GM21786 (cell line): ENCODE measurements around the gene LST1.

Source experiments
- ATAC-seq: cut with Tn5 transposase; IDR thresholded peaks from one replicate; pipeline ENCODE4 v1.9.1; 2021; ENCODE audit not compliant: unreplicated experiment

Gene LST1

DNA sequence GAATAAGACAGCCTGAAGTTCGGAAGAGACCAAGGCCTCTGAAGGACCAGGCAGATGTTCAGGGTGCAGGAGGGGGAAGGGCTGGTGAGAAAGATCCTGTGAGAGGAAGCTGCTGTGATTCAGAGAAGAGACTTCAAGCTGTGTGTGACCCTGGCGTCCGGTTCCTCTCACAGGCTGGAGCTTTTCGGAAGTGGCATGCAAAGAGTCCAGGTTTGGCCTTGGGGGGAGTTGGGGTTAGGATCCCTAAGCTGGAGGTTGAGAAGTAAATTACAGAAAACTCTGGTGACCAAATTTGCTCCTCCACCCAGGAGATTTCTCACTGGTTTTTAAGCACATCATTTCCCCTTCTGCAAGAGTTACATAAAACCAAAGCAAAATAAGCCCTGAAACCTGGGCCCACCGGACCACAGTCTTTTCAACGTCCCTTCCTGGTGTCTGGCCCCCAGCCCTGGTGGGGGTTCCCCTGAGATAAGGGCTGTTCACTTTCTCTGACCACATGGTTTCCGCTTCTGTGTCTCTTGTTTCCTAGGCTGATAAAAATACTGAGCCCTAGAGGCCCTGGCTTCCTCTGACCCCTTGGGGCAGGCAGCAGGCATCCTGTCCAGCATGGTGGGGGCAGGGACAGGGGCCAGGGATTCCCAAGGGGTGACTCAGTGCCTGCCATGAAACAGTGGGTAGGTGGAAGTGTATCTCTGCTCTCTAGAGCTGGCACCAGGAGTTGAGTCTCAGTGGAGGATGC lies 25.9 kb upstream of the LST1 start:
- peak; percentile 67 for ATAC-seq

DNA sequence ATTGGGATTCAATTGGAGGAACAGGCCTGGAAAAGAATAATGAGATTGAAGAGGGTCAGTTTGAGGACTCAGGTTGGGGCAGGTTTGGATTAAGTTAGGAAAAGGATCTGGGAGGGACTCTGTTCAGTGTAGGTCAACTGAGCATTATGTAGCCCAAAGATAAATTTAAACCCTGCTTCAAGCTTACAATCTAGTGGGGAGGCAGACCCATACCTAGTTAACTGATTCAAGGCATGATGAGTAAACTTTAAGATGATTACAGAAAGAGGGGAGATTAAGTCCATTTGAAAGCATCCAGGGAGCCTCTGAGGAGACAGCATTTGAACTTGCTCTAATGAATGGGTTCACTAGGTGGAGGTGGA lies 25.4 kb upstream of the LST1 start:
- ATAC-seq: no peak

DNA sequence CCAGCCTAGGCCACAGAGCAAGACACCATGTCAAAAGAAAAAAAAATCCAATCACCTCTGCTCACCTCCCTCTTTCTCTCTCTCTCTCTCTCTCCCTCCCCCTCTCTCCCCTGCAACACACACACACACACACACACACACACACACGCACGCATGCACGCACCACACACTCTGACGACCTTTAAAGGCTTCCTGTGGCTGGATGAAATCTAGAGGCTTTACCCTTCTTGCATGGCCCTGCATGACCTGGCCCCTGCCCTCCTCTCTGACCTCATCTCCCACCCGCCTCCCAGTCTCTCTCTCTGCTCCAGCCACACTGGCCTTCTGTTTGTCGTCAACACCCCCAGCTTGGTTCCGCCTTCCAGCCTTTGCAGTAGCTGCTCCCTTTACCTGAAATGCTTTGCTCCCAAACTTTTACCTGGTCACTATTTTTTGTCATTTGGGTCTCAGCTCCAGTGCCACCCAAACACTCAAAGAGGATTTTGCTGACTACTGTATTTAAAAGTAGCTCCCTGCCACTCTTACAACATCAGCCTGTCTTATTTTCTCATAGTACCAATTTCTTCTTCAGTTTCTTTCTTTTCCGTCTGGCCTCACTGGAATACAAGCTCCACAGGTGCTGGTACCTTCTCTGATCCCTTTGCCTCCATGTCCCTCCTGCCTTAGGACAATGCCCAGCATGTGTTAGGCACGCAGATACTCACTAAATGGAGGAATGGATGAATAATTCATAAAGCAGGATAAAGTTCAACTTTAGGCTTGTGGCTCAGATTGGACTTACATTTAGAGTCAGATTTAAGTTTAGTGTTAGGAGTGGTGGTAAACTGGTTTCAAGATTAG lies 18.3 kb upstream of the LST1 start:
- ATAC-seq: no peak

DNA sequence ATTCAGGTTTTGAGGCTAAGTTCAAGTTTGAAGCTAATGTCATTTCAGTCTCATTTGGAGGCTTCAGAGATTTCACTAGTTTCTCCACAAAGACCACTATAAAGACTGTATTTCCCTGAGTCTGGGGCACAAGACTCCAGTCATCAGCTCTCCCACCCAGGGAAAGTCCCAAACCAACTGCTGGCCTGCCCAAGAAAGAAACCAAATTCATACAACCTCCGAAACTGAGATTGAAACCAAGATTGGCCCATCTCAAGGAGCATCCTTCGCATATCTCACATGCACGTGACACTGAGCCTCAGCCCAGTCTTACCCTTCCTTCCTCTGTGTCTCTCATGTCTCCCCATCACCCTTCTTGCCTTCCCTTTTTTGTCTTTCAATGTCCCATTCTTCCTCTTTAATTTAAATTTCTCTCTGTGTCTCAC lies 17.5 kb upstream of the LST1 start:
- peak; percentile 54 for ATAC-seq

DNA sequence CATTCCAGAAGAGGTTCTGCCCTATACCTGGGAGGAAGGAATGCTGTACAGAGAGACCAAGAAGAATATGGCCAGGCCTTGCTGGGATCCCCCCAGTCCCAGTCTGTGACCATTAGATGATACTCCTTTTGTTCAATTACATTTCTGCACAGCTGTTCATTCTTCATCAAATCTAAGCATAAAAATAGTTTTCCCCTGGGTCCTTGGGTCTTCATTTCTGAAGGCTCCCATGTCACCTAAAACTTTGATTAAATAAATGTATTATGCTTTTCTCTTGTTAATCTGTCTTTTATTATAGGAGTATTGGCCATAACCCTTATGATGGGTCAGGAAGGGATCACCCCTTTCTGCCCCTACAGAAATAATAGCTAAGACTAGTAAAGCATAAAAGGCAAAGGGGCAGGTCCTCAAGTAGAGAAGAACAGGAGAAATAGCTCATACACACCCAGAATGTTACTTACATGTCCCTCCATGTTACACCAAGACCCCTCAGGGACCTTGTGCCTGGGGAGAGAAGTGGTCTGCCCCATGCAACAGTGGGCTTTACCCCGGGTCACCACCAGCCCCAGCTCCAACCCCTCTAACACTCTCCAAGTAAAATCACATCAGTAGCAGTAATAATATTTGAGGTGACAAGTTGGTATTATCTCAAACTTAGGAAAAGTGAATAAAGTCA lies 16.1 kb upstream of the LST1 start:
- ATAC-seq: no peak

DNA sequence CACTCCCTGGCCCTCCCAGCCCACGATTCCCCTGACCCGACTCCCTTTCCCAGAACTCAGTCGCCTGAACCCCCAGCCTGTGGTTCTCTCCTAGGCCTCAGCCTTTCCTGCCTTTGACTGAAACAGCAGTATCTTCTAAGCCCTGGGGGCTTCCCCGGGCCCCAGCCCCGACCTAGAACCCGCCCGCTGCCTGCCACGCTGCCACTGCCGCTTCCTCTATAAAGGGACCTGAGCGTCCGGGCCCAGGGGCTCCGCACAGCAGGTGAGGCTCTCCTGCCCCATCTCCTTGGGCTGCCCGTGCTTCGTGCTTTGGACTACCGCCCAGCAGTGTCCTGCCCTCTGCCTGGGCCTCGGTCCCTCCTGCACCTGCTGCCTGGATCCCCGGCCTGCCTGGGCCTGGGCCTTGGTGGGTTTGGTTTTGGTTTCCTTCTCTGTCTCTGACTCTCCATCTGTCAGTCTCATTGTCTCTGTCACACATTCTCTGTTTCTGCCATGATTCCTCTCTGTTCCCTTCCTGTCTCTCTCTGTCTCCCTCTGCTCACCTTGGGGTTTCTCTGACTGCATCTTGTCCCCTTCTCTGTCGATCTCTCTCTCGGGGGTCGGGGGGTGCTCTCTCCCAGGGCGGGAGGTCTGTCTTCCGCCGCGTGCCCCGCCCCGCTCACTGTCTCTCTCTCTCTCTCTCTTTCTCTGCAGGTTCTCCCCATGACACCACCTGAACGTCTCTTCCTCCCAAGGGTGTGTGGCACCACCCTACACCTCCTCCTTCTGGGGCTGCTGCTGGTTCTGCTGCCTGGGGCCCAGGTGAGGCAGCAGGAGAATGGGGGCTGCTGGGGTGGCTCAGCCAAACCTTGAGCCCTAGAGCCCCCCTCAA lies 13.8 kb upstream of the LST1 start, which contains the start of gene LTA:
Gene LTA, plus strand, starts transcription at position 249 of the 871 bp plus-strand sequence. Its CDS starts 454 bp downstream, at position 703.
- ATAC-seq: no peak

DNA sequence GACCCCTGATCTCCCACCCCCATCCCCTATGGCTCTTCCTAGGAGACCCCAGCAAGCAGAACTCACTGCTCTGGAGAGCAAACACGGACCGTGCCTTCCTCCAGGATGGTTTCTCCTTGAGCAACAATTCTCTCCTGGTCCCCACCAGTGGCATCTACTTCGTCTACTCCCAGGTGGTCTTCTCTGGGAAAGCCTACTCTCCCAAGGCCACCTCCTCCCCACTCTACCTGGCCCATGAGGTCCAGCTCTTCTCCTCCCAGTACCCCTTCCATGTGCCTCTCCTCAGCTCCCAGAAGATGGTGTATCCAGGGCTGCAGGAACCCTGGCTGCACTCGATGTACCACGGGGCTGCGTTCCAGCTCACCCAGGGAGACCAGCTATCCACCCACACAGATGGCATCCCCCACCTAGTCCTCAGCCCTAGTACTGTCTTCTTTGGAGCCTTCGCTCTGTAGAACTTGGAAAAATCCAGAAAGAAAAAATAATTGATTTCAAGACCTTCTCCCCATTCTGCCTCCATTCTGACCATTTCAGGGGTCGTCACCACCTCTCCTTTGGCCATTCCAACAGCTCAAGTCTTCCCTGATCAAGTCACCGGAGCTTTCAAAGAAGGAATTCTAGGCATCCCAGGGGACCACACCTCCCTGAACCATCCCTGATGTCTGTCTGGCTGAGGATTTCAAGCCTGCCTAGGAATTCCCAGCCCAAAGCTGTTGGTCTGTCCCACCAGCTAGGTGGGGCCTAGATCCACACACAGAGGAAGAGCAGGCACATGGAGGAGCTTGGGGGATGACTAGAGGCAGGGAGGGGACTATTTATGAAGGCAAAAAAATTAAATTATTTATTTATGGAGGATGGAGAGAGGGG lies 12.6 kb upstream of the LST1 start:
- no peak for ATAC-seq

DNA sequence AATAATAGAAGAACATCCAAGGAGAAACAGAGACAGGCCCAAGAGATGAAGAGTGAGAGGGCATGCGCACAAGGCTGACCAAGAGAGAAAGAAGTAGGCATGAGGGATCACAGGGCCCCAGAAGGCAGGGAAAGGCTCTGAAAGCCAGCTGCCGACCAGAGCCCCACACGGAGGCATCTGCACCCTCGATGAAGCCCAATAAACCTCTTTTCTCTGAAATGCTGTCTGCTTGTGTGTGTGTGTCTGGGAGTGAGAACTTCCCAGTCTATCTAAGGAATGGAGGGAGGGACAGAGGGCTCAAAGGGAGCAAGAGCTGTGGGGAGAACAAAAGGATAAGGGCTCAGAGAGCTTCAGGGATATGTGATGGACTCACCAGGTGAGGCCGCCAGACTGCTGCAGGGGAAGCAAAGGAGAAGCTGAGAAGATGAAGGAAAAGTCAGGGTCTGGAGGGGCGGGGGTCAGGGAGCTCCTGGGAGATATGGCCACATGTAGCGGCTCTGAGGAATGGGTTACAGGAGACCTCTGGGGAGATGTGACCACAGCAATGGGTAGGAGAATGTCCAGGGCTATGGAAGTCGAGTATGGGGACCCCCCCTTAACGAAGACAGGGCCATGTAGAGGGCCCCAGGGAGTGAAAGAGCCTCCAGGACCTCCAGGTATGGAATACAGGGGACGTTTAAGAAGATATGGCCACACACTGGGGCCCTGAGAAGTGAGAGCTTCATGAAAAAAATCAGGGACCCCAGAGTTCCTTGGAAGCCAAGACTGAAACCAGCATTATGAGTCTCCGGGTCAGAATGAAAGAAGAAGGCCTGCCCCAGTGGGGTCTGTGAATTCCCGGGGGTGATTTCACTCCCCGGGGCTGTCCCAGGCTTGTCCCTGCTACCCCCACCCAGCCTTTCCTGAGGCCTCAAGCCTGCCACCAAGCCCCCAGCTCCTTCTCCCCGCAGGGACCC lies 11.7 kb upstream of the LST1 start:
- ATAC-seq: no peak

DNA sequence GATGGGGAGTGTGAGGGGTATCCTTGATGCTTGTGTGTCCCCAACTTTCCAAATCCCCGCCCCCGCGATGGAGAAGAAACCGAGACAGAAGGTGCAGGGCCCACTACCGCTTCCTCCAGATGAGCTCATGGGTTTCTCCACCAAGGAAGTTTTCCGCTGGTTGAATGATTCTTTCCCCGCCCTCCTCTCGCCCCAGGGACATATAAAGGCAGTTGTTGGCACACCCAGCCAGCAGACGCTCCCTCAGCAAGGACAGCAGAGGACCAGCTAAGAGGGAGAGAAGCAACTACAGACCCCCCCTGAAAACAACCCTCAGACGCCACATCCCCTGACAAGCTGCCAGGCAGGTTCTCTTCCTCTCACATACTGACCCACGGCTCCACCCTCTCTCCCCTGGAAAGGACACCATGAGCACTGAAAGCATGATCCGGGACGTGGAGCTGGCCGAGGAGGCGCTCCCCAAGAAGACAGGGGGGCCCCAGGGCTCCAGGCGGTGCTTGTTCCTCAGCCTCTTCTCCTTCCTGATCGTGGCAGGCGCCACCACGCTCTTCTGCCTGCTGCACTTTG lies 10.7 kb upstream of the LST1 start, which contains the start of gene TNF:
Gene TNF, plus strand, starts transcription at position 231 of the 567 bp plus-strand sequence. Its CDS starts 177 bp downstream, at position 408.
- ATAC-seq: no peak

DNA sequence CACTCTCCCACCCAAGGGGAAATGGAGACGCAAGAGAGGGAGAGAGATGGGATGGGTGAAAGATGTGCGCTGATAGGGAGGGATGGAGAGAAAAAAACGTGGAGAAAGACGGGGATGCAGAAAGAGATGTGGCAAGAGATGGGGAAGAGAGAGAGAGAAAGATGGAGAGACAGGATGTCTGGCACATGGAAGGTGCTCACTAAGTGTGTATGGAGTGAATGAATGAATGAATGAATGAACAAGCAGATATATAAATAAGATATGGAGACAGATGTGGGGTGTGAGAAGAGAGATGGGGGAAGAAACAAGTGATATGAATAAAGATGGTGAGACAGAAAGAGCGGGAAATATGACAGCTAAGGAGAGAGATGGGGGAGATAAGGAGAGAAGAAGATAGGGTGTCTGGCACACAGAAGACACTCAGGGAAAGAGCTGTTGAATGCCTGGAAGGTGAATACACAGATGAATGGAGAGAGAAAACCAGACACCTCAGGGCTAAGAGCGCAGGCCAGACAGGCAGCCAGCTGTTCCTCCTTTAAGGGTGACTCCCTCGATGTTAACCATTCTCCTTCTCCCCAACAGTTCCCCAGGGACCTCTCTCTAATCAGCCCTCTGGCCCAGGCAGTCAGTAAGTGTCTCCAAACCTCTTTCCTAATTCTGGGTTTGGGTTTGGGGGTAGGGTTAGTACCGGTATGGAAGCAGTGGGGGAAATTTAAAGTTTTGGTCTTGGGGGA lies 10.0 kb upstream of the LST1 start:
- ATAC-seq: no peak

DNA sequence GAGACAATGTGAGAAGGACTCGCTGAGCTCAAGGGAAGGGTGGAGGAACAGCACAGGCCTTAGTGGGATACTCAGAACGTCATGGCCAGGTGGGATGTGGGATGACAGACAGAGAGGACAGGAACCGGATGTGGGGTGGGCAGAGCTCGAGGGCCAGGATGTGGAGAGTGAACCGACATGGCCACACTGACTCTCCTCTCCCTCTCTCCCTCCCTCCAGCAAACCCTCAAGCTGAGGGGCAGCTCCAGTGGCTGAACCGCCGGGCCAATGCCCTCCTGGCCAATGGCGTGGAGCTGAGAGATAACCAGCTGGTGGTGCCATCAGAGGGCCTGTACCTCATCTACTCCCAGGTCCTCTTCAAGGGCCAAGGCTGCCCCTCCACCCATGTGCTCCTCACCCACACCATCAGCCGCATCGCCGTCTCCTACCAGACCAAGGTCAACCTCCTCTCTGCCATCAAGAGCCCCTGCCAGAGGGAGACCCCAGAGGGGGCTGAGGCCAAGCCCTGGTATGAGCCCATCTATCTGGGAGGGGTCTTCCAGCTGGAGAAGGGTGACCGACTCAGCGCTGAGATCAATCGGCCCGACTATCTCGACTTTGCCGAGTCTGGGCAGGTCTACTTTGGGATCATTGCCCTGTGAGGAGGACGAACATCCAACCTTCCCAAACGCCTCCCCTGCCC lies 9.0 kb upstream of the LST1 start:
- ATAC-seq: no peak

DNA sequence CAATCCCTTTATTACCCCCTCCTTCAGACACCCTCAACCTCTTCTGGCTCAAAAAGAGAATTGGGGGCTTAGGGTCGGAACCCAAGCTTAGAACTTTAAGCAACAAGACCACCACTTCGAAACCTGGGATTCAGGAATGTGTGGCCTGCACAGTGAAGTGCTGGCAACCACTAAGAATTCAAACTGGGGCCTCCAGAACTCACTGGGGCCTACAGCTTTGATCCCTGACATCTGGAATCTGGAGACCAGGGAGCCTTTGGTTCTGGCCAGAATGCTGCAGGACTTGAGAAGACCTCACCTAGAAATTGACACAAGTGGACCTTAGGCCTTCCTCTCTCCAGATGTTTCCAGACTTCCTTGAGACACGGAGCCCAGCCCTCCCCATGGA lies 8.5 kb upstream of the LST1 start:
- no peak for ATAC-seq

DNA sequence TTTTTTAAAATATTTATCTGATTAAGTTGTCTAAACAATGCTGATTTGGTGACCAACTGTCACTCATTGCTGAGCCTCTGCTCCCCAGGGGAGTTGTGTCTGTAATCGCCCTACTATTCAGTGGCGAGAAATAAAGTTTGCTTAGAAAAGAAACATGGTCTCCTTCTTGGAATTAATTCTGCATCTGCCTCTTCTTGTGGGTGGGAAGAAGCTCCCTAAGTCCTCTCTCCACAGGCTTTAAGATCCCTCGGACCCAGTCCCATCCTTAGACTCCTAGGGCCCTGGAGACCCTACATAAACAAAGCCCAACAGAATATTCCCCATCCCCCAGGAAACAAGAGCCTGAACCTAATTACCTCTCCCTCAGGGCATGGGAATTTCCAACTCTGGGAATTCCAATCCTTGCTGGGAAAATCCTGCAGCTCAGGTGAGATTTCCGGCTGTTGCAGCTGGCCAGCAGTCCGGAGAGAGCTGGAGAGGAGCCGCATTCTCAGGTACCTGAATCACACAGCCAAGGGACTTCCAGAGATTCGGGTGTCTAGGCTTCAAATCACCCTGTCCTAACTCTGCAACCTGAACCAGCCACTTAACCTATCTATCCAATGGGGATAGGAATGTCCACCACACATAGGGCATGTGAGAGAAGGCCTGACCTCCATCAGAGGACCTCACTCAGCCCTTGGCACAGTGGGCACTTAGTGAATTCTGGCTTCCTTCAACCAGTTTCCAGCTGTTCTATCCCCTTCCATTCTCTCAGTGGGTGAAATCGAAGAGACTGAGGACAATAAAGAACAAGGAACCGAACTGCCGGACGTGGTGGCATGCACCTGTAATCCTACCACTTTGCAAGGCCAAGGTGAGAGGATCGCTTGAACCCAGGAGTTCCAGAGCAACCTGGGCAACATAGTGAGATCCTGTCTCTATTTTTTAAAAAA lies 7.6 kb upstream of the LST1 start:
- ATAC-seq: no peak

DNA sequence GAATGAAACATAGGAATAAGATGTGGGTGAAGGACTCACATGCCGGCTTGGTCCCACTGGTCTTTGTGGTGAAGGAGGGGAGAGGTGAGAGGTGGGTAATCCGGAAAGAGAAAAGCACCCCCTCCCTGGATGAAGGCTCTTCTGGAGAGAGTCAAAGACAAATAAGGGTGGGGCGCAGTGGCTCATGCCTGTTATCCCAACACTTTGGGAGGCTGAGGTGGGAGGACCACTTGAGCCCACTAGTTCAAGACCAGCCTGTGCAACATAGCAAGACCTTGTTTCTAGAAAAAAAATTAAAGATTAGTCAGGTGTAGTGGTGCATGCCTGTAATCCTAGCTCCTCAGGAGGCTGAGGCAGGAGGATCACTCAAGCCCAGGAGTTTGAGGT lies 7.0 kb upstream of the LST1 start:
- no peak for ATAC-seq

DNA sequence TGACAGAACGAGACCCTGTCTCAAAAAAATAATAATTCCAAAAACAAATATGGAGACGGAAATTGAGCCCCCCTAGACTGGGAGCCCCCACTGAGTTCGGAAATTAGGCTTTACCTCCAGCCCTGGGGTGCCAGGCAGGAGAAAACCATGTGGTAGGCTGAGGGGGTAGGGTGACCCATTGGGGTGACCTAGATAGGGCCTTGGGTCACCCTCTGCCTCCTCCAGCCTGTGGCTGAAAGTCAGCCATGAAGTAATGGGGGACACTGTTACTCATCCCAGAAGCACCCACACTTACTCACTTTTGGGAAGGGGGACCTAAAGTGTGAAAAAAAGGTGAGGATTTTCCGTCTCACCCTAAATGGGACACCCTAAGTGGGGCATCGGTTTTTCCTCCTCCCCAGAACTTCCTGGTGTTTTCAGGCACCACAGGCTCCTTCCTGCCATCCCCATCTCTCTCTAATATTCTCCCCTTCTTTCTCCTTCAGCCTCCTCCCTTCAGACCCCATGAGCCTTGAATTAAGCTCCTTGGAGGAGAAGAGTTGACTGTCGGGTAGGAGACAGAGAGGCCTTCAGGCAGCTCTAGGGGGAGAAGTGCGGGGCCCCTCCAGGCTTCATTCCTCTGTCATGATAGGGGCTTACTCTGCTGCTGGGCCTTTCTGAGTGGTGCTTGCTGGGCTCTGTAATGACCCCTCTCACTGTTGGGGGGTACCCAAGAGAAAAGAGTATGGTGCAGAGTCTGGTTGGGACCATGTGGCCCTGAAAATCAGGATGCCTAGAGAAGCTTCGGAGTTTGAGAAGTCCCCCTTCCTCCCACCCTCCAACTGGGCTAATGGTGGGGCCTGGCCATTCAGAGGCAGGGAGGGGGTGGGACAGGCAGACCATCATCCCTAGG lies 6.3 kb upstream of the LST1 start:
- no peak for ATAC-seq
